ENCODE results near the gene REXO1.

GRCh38 chr19:1823020-1823419, 25.3 kb downstream of the REXO1 start:
- TF ChIP-seq REST (IDR thresholded peaks at IDR 0.05; ENCODE audit: insufficient read depth in 1 of 2, low read depth in 2 of 2, low read length in 2 of 2) (no peak), POLR2AphosphoS5 (IDR thresholded peaks at IDR 0.05; ENCODE audit: low read depth, low read length) (no peak)

All from PFSK-1 (cell line).